ENCODE measurements around the gene CISD1.

Gene CISD1

DNA sequence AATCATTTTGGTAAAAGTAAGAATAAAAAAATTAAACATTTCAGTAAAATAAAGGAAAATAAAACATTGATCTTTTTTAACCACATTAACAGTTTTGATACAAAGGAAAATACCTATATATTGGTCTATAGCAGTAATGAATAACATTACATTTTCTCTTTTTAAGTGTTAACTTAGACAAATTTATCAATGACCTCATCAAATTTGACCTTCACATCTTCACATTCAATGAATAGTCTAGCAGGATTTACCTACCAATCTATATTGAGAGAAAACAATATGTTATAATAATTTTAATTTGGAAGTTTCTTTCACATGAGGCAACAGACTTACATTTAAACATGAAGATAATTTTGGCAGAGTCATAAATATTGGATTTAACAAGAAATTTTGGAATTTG lies 47.9 kb downstream of the CISD1 start:
- DNase-seq: no peak

DNA sequence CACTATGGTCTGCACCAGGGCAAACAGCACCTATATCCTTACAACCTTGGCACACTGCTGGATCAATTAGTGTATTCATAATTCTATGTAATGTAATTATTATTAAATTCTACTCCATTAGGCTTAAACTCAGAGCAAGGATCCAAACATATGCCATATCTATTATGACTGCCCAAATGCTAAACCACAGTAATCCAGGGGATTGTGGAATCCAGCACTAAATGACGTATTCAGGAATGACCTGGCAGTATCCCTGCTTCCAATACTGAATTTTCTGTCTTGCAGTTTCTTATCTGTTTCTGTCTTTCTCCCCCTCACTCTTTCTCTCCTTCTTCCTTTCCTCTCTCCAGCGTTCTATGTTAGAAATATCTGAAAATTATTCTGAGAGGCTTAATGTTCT lies 49.4 kb downstream of the CISD1 start:
- no peak for DNase-seq

DNA sequence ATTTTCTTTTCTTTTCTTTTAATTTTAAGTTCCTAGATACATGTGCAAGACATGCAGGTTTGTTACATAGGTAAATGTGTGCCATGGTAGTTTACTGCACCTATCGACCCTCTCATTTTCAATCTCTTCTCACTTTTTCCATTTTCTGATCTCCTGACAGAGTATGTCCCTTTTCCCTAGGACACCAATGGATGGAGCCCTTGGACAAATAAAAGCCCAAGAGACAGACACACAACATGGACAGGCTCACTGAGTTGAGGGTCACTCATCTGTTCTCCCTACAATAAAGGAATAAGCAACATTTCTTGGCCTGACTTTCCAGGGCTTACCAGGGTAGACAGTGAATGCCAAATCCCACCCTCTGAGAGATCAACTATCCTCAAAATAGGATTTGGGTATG lies 50.6 kb downstream of the CISD1 start:
- no peak for DNase-seq

DNA sequence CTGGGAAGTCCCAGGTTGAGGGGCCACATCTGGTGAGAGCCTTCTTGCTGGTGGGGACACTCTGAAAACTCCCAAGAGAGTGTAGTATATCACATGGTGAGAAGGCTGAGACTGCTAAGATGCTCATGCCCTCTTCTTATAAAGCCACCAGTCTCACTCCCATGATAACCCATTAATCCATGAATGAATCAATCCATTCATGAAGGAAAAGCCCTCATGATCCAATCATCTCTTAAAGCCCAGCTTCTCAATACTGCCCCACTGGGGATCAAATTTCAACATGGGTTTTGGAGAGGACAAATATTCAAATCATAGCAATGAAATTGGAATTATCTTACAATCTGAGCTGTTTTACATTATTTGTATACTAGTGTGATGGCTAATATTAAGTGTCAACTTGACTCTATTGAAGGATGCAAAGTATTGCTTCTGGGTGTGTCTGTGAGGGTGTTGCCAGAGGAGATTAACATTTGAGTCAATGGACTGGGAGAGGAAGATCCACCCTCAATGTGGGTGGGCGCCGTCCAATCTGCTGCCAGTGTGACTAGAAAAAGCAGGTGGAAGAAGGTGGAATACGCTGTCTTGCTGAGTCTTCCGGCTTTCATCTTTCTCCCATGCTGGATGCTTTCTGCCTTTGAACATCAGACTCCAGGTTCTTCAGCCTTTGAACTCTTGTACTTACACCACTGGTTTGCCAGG lies 51.5 kb downstream of the CISD1 start:
- DNase-seq: no peak

DNA sequence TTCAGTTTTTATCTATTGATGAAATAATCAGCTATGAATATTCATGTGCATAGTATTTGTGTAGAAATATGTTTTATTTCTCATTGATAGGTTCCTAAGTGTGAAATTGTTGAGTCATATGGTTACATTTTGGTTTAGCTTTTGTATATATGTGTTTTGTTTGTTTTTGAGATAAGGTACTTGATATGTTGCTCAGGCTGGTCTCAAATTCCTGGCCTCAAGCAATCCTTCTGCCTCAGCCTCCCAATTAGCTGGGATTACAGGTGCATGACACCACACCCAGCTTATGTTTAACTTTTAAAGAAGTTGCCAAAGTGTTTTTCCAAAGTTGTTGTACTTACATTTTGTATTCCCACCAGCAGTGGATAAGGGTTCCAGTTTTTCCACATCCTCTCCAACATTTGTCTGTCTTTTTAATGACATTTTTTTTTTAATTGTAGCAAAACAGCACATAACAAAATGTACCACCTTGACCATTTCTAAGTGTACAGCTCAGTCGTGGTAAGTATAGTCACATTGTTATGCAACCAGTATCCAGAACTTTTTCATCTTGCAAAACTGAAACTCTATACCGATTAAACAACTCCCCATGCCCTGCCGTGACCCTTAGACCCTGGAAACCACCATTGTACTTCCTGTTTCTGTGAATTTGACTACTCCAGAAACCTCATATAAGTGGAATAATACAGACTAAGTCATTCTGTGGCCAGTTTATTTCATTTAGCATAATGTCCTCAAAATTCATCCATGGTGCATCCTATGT lies 53.3 kb downstream of the CISD1 start:
- no peak for DNase-seq

DNA sequence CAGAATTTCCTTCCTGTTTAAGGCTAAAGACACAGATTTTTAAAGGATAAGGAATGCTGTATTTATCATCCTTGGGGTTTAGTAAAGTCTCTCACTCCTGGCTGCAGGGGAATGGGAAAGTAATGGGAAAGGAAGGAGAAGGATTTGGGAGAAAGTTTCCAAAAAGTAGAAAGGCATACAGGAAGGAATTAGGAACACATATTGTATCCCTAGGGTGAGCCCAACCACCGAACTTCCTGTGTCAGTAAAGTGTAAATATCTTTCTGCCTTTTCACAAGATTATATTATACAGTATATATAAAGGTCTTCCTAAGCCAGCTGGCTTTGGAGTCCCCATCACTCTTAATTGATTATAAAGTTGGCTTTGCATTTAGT lies 53.9 kb downstream of the CISD1 start:
- no peak for DNase-seq

DNA sequence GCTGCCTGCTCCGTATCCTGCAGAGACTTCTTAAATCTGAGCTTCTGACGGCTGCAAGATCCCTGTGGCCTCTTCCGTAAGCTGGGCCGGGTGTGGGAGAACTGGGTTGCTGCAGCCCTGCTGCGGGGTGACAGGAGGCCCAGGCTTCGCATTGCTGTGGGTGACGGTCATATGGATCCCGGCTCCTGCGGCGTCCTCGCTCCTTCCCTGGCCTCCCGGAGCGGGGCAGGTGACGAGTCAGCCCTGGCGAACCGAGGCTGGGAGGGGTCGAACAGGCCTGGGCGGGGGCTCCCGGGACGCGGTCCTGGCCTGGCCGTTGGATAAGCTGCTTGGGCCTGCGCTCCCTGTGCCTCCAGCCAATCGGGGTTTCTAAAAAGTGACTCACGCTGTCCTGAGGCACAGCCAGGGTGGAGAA lies 58.0 kb downstream of the CISD1 start:
- no peak for DNase-seq

DNA sequence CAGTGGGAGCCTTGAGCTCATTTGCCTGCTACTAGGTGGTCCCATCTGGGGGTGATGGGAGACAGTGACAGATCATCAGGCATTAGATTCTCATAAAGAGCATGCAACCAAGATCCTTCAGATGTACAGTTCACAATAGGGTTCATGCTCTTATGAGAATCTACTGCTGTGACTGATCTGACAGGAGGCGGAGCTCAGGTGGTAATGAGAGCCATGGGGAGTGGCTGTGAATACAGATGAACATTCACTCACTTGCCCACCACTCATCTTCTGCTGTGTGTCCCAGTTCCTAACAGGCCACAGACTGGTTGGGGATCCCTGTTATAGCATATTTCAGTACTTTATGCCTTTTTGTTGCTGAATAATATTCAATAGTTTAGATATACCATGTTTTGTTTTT lies 59.3 kb downstream of the CISD1 start:
- DNase-seq: no peak

DNA sequence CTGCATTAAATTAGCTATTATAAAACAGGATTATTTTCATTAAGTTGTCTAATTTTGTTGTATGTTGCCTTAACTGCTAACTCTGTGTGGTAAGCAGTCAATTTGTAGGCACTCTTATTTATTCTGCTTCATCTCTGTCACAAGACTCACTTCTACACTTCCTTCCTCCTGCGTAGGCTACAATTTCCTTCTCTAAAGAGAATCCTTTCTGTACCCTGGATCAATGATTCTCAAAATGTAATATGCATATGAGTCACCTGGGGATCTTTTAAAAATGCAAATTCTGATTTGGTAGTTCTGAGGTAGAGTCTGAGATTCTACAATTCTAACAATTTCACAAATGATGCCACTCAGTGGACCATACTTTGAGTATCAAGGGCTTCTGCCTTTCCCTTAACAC lies 61.5 kb downstream of the CISD1 start:
- DNase-seq: no peak

DNA sequence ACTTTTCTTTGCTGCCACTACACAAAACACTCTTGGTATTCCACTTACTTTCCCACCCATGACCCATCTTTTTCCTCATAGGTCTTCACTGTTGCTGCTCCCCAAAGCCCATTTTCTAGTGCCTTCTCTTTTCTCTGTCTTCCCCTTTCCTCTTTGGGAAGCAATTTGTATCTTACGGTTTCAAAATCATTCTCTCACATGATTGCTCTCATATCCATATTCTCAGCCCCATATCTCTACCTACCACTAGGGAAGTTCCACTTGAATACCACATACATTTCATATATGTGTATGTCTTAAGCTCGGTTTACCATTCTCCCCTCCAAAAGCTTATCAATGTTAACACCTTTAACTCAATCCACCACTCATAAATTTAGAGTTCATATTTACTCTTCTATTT lies 62.7 kb downstream of the CISD1 start:
- no peak for DNase-seq

DNA sequence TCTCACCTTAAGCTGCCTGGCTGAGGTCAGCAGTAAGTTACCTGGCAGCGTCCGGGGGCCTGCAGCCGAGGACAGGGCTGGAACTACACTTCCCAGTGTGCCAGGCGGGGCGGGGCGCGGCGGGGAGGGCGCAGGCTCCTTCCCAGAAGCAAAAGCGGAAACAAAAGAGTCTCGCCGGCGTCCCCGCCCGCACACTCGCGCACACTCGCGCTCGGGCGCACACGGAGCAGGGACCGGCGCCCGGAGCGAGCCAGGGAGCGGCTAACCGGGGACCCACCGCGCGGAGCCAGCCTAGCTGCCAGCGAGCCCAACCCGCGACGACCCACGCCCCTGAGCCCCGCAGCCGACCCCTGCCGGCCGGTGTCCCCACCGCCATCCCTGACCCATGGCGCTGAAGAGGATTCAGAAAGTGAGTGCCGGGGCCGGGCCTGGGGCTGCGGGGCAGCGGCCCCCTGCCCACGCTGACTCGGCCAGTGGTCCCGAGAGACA lies 65.9 kb downstream of the CISD1 start, which contains the start of gene UBE2D1:
Gene UBE2D1 (plus strand): TSS at position 190 of the 489 bp plus-strand sequence. CDS start 196 bp downstream, at position 386.
- peak; percentile 54 to 81 (median 60) for DNase-seq

DNA sequence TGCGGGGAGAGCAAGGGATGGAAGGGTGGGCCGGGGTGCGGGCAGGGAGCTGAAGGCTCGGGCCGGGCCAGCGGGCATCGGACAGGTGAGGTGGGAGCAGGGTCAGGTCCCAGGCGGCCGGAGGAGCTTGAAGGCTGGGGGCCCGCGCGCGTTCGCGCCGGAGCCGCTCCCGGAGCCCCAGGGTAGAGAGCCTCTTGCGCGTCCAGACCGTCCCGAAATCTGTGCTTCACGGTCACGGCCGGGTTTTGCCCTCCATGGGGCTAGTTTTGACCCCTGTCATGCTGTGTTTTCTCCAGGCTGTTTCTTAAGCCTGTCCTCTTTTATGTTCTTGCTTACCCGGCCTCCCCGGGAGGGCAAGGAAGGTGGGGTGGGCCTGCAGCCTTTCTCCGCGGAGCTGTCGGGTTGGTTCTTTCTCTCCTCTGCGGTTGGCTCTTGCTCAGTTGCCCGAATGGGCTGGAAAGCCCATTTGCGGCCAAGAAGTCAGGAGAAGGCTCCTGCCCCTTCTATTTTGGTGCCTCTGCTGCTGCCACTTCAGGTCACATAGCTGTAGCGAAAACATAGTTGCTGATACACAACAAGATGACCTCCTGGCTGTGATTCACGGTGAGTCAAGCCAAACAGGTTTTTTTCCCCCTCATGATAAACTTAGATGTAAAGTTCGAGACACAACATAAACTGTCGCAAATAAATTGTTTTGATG lies 66.5 kb downstream of the CISD1 start:
- DNase-seq: peak in 2 of 5 donors; percentile 6 to 14

DNA sequence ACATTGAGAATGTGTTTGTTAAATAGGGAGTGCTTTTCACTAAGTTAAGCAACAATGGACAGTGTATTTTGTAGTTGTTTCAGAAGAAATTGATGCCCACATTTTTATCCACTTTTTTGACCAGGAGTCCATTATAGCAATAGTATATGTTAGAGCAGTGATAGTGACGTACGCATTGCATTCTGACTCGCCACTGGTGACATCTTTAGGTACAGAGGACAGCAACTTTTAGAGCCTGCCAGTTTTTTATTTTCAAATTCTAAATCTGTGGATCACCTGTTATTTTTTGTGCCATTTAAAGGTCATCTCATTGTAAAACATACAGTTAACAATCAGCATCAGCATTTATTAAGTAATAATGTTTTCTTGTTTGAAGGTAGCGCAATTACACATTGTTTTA lies 67.3 kb downstream of the CISD1 start:
- DNase-seq: no peak
